Endothelial cell of umbilical vein (primary cell): Measurements from ENCODE around the gene ARF1. TPM values are rescaled to one million over a fixed set of nuclear protein-coding genes. Genes with fewer than 3 reads are reported as not detected.

Experiments used
- BruUV-seq: library from RNA; stranded (reverse); fragments of 400-500 nt; replicated peaks from 2 replicates; lab custom pipeline; 2021; lab: Mats Ljungman, UMichigan
- CTCF ChIA-PET: fragments of 300-600, 350-600 bp; sonication (Branson Sonifier 250); formaldehyde crosslinking; loops from one replicate; lab custom pipeline; 2021; ENCODE audit warnings: antibody characterized with exemption, inconsistent platforms; lab: Charles Lee
- POLR2A ChIA-PET: fragments of 300-600, 350-600 bp; sonication (Branson Sonifier 250); formaldehyde crosslinking; loops from one replicate; lab custom pipeline; 2021; ENCODE audit warnings: antibody characterized with exemption, inconsistent platforms; lab: Charles Lee
- DNase-seq: peaks from one replicate; pipeline ENCODE4 v3.0.0-alpha.2; 2011; ENCODE audit warnings: low read depth, low spot score
- FAIRE-seq: peaks from 2 replicates; lab custom pipeline; 2011; peaks lifted over from hg19 to GRCh38; lab: Jason Lieb, UNC
- H2AFZ ChIP-seq: 2 replicates; pipeline ENCODE4 v1.6.0; 2012; ENCODE audit warnings: low read depth, low read length, control low read depth, inconsistent platforms
- H3K27ac ChIP-seq: 2 replicates; pipeline ENCODE4 v1.5.1; 2011; ENCODE audit warnings: low read depth, mild to moderate bottlenecking, control low read depth, low read length, moderate library complexity; ENCODE audit not compliant: insufficient read depth
- H3K27me3 ChIP-seq, 2 experiments: 2 replicates each; pipeline versions ENCODE4 v1.6.0 to v1.6.1; 2011; ENCODE audit warnings: low read length in 2 of 2, mixed read lengths in 1 of 2; ENCODE audit not compliant: control insufficient read depth in 2 of 2, insufficient read depth in 2 of 2
- H3K36me3 ChIP-seq, 2 experiments: 2 replicates in 1 of 2; 3 replicates in 1 of 2; pipeline ENCODE4 v1.5.1; 2011; ENCODE audit warnings: low read length in 2 of 2, mild to moderate bottlenecking in 1 of 2, moderate library complexity in 1 of 2; ENCODE audit not compliant: control insufficient read depth in 2 of 2, insufficient read depth in 2 of 2; ENCODE audit errors: extremely low read depth in 1 of 2
- H3K4me1 ChIP-seq: 3 replicates; pipeline ENCODE4 v1.5.1; 2011; ENCODE audit warnings: mild to moderate bottlenecking, low read length; ENCODE audit not compliant: control insufficient read depth, insufficient read depth; ENCODE audit errors: extremely low read depth
- H3K4me2 ChIP-seq: 2 replicates; pipeline ENCODE4 v1.6.1; 2011; ENCODE audit warnings: low read length, control low read depth, mixed read lengths; ENCODE audit not compliant: insufficient read depth
- H3K4me3 ChIP-seq, 3 experiments: fragments of 200-600 bp in 1 of 3; sonication (generic), shearing (Covaris generic) in 1 of 3; replicated peaks in 1 of 3; 2 replicates each; pipeline ENCODE4 v1.5.1; 2011 to 2016; ENCODE audit warnings: control low read depth in 3 of 3, low read length in 3 of 3, mild to moderate bottlenecking in 2 of 3, inconsistent platforms in 1 of 3, low read depth in 1 of 3, moderate library complexity in 1 of 3; ENCODE audit not compliant: insufficient read depth in 1 of 3
- H3K79me2 ChIP-seq: 2 replicates; pipeline ENCODE4 v1.6.0; 2012; ENCODE audit warnings: low read length, inconsistent platforms; ENCODE audit not compliant: control insufficient read depth, insufficient read depth
- H3K9ac ChIP-seq: replicated peaks from 2 replicates; pipeline ENCODE3; 2011; ENCODE audit warnings: low read length, control low read depth; ENCODE audit not compliant: insufficient read depth; ENCODE audit errors: extremely low read depth
- H3K9me1 ChIP-seq: replicated peaks from 3 replicates; pipeline ENCODE4 v1.6.0; 2011; ENCODE audit warnings: mild to moderate bottlenecking, low read length; ENCODE audit not compliant: control insufficient read depth, insufficient read depth; ENCODE audit errors: extremely low read depth
- H3K9me3 ChIP-seq: replicated peaks from 2 replicates; pipeline ENCODE4 v1.5.1; 2012; ENCODE audit warnings: low read length, inconsistent platforms; ENCODE audit not compliant: control insufficient read depth, insufficient read depth
- H4K20me1 ChIP-seq: replicated peaks from 2 replicates; pipeline ENCODE3; 2011; ENCODE audit warnings: mild to moderate bottlenecking, low read length; ENCODE audit not compliant: control insufficient read depth, insufficient read depth; ENCODE audit errors: extremely low read depth
- EZH2 ChIP-seq: IDR thresholded peaks from 2 replicates; pipeline ENCODE4 v1.6.1; 2012; ENCODE audit warnings: borderline replicate concordance, low read depth, mild to moderate bottlenecking, moderate library complexity, low read length, inconsistent platforms; ENCODE audit not compliant: severe bottlenecking
- FOS ChIP-seq: IDR thresholded peaks from 2 replicates; pipeline ENCODE4 v1.6.1; 2011; ENCODE audit warnings: mild to moderate bottlenecking, low read length, moderate library complexity, borderline replicate concordance; ENCODE audit not compliant: insufficient read depth
- GATA2 ChIP-seq: IDR thresholded peaks from 2 replicates; pipeline ENCODE4 v1.7.0; 2011; ENCODE audit warnings: low read depth, mild to moderate bottlenecking, moderate library complexity, mixed read lengths, low read length; ENCODE audit not compliant: insufficient read length, insufficient read depth
- JUN ChIP-seq: IDR thresholded peaks from 2 replicates; pipeline ENCODE4 v1.6.1; 2011; ENCODE audit warnings: borderline replicate concordance, low read depth; ENCODE audit not compliant: insufficient read length, insufficient read depth
- MYC ChIP-seq: IDR thresholded peaks from one replicate; pipeline ENCODE4 v1.6.1; 2011; ENCODE audit warnings: mild to moderate bottlenecking, low read depth, low read length
- POLR2A ChIP-seq: IDR thresholded peaks from 2 replicates; pipeline ENCODE4 v1.6.1; 2012; ENCODE audit warnings: low read depth, mild to moderate bottlenecking, control low read depth, low read length
- POLR2AphosphoS5 ChIP-seq: IDR thresholded peaks from 2 replicates; pipeline ENCODE4 v1.6.1; 2012; ENCODE audit warnings: low read depth, mild to moderate bottlenecking, control low read depth, low read length, moderate library complexity; ENCODE audit not compliant: insufficient read depth
- dilution Hi-C: fragments of 300-500 bp; cut with MboI; formaldehyde crosslinking; loops from one replicate; pipeline ENCODE4 v1.15.0; 2019; ENCODE audit warnings: low sequenced_read_pairs; ENCODE audit not compliant: extremely low pct_ligation_motif_present
- intact Hi-C: fragments of 100-400 bp; cut with micrococcal nuclease; formaldehyde crosslinking; loops from one replicate; pipeline ENCODE4 v1.10.0; 2022
- polyA plus RNA-seq, 4 experiments: library from polyadenylated mRNA; depleted of rRNA in 3 of 4; stranded (reverse) in 3 of 4; unstranded in 1 of 4; fragments of >200 nt; gene quantifications; 2 replicates each; pipeline versions ENCODE4 v1.2.1 to v1.2.3, GENCODE V29; 2011 to 2012; ENCODE audit warnings: missing spikeins in 1 of 4
- total RNA-seq: library from RNA; stranded (reverse); gene quantifications from 2 replicates; pipeline ENCODE4 v1.2.3, GENCODE V29; 2021
- TF ChIP-seq, protein P1 (sequence below), 2 donors: IDR thresholded peaks; 1 replicate in 1 of 2; 2 replicates in 1 of 2; pipeline ENCODE4 v1.5.1; 2011; ENCODE audit warnings: low read length in 2 of 2, mild to moderate bottlenecking in 2 of 2, moderate library complexity in 2 of 2, control low read depth in 1 of 2, inconsistent platforms in 1 of 2, low read depth in 1 of 2; ENCODE audit not compliant: insufficient read depth in 1 of 2; ENCODE audit errors: extremely low read depth in 1 of 2
- TF ChIP-seq, protein P2 (sequence below): IDR thresholded peaks from 2 replicates; pipeline ENCODE4 v1.6.1; 2011; ENCODE audit not compliant: insufficient read depth, insufficient read length

Gene ARF1
- total and polyA plus RNA-seq, 2 donors (not counting 3 experiments of a cell fraction or from before 2014, with no cell fraction given), result 499 to 844 TPM

DNA sequence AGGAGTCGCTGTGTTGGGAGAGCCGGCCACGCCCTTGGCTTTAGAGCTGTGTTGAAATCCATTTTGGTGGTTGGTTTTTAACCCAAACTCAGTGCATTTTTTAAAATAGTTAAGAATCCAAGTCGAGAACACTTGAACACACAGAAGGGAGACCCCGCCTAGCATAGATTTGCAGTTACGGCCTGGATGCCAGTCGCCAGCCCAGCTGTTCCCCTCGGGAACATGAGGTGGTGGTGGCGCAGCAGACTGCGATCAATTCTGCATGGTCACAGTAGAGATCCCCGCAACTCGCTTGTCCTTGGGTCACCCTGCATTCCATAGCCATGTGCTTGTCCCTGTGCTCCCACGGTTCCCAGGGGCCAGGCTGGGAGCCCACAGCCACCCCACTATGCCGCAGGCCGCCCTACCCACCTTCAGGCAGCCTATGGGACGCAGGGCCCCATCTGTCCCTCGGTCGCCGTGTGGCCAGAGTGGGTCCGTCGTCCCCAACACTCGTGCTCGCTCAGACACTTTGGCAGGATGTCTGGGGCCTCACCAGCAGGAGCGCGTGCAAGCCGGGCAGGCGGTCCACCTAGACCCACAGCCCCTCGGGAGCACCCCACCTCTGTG is 15.9 kb downstream of the ARF1 start:
- Histone ChIP-seq H3K4me1 (peaks cover 5% of the 10 kb centered on the region), H3K4me3 (no peak overlapping the region), H3K9ac (no peak overlapping the region), H3K36me3 (peaks cover 10 to 36% of the 10 kb centered on the region in 2 experiments), H3K27ac (no peak overlapping the region), H3K4me2 (no peak overlapping the region), H3K9me1 (no peaks in the 10 kb centered on the region), H3K79me2 (peaks cover 70% of the 10 kb centered on the region), H4K20me1 (peaks cover 14% of the 10 kb centered on the region), H3K9me3 (peaks cover 4% of the 10 kb centered on the region), H2AFZ (no peak overlapping the region), H3K27me3 (no peaks in the 10 kb centered on the region)
- POLR2A ChIA-PET, result no interaction called here
- DNase-seq, result no peak
- dilution Hi-C loops, result no loop called here
- BruUV-seq, result TSS peak; percentile 46
- FAIRE-seq, result no peak
- CTCF ChIA-PET, result interaction anchor here (0.8 kb wide), 1 partner anchor 99 kb away, joined by 4 read pairs; no protein-coding TSS in a partner anchor
- TF ChIP-seq JUN, result no peak
- no peak for TF ChIP-seq MYC
- TF ChIP-seq, protein P1, sequence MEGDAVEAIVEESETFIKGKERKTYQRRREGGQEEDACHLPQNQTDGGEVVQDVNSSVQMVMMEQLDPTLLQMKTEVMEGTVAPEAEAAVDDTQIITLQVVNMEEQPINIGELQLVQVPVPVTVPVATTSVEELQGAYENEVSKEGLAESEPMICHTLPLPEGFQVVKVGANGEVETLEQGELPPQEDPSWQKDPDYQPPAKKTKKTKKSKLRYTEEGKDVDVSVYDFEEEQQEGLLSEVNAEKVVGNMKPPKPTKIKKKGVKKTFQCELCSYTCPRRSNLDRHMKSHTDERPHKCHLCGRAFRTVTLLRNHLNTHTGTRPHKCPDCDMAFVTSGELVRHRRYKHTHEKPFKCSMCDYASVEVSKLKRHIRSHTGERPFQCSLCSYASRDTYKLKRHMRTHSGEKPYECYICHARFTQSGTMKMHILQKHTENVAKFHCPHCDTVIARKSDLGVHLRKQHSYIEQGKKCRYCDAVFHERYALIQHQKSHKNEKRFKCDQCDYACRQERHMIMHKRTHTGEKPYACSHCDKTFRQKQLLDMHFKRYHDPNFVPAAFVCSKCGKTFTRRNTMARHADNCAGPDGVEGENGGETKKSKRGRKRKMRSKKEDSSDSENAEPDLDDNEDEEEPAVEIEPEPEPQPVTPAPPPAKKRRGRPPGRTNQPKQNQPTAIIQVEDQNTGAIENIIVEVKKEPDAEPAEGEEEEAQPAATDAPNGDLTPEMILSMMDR (IDR thresholded peaks at IDR 0.05; ENCODE audit: extremely low read depth in 1 of 2, insufficient read depth in 1 of 2, low read depth in 1 of 2, low read length in 2 of 2), result no peak
- no peak for TF ChIP-seq POLR2AphosphoS5
- no peak for TF ChIP-seq POLR2A
- no peak for TF ChIP-seq FOS
- TF ChIP-seq, protein P2, sequence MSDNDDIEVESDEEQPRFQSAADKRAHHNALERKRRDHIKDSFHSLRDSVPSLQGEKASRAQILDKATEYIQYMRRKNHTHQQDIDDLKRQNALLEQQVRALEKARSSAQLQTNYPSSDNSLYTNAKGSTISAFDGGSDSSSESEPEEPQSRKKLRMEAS, result no peak
- TF ChIP-seq GATA2, result no peak
- TF ChIP-seq EZH2, result no peak
- intact Hi-C loops, result no loop called here
